ENCODE results near the gene FAM187B. TPM values are rescaled to one million over a fixed set of nuclear protein-coding genes. Genes with fewer than 3 reads are reported as not detected.

FAM187B gene
- total RNA-seq, 1 experiment from 2014 or later, result not detected

GRCh38 chr19:35184267-35184666, 44.3 kb downstream of the FAM187B start:
- Histone ChIP-seq H3K4me1 (ENCODE audit: insufficient read depth, low read length) (no peaks in the 10 kb centered on the region), H3K79me2 (ENCODE audit: insufficient read depth, low read length) (no peaks in the 10 kb centered on the region), H3K9me3 (ENCODE audit: control insufficient read depth, low read depth, low read length) (no peaks in the 10 kb centered on the region), H2BK15ac (ENCODE audit: low read depth, low read length) (no peak overlapping the region), H3K27me3 (ENCODE audit: insufficient read depth, low read length) (no peaks in the 10 kb centered on the region; the same call in 1 of the 2 replicates), H3K4ac (ENCODE audit: low read depth, low read length) (no peak overlapping the region), H3K14ac (ENCODE audit: insufficient read depth, low read length) (no peak overlapping the region), H3K18ac (ENCODE audit: insufficient read length, low read depth, low read length) (no peak overlapping the region), H3T11ph (ENCODE audit: low read length) (no peak overlapping the region), H4K5ac (ENCODE audit: insufficient read length, low read depth, low read length) (no peak overlapping the region), H3K9ac (ENCODE audit: extremely low read depth, insufficient read length, low read length) (no peak overlapping the region), H3K79me1 (ENCODE audit: insufficient read depth, low read depth, low read length, poor library complexity, severe bottlenecking) (no peaks in the 10 kb centered on the region), H3K23ac (ENCODE audit: insufficient read length, low read depth, low read length) (no peak overlapping the region), H3K4me2 (ENCODE audit: insufficient read depth, insufficient read length, low read length) (no peak overlapping the region), H2BK20ac (ENCODE audit: low read depth, low read length, poor library complexity, severe bottlenecking) (no peak overlapping the region), H4K91ac (ENCODE audit: insufficient read length, low read depth, low read length) (no peak overlapping the region), H4K20me1 (ENCODE audit: control insufficient read depth, insufficient read depth, insufficient read length) (no peaks in the 10 kb centered on the region), H2AK5ac (ENCODE audit: insufficient read length, low read length) (no peak overlapping the region), H3K27ac (ENCODE audit: insufficient read length, low read depth, low read length) (no peak overlapping the region), H3K23me2 (ENCODE audit: insufficient read length, low read depth, low read length, poor library complexity, severe bottlenecking) (no peaks in the 10 kb centered on the region), H2BK120ac (ENCODE audit: low read depth, low read length, poor library complexity, severe bottlenecking) (no peak overlapping the region), H2BK5ac (ENCODE audit: insufficient read length, low read length) (no peak overlapping the region), H2AFZ (ENCODE audit: low read length) (no peak overlapping the region), H3K56ac (ENCODE audit: insufficient read length, low read depth, low read length) (no peak overlapping the region), H2BK12ac (ENCODE audit: insufficient read length, low read depth, low read length) (no peak overlapping the region), H4K8ac (replicated peaks; ENCODE audit: insufficient read length, low read depth, low read length) (no peak overlapping the region)
- Mint-ChIP-seq H3K27ac (no peak overlapping the region), H3K9me3 (peaks cover 0 to 7% of the 10 kb centered on the region in 2 experiments), H3K36me3 (ENCODE audit: insufficient read depth in 1 of 3, low read depth in 3 of 3) (peaks cover 0 to 3% (median 0%) of the 10 kb centered on the region in 3 experiments; a peak in 1 of 7 replicates), H3K4me1 (peaks cover 0 to 3% of the 10 kb centered on the region in 2 experiments; a peak in 1 of 4 replicates), H3K27me3 (ENCODE audit: low read depth) (peaks cover 5% of the 10 kb centered on the region), H3K4me3 (no peak overlapping the region)
- no CpG with 5 or more reads among the region's 1 CpG for WGBS (ENCODE audit: extremely low coverage, insufficient read length, low lambda C conversion rate)
- no peak for DNase-seq
- no peak for TF ChIP-seq CTCF (conservative IDR thresholded peaks at IDR 0.05)

Measured in H9 (cell line).